Measurements from ENCODE around the gene TRIM31. TPM values are rescaled to one million over a fixed set of nuclear protein-coding genes. Genes with fewer than 3 reads are reported as not detected.

TRIM31 gene
- total and polyA plus RNA-seq, 10 of the 15 experiments (the other 5 are each of a cell fraction or from before 2014, with no cell fraction given), result 0.09 to 20.5 (median 0.31) TPM; not detected in 3

DNA sequence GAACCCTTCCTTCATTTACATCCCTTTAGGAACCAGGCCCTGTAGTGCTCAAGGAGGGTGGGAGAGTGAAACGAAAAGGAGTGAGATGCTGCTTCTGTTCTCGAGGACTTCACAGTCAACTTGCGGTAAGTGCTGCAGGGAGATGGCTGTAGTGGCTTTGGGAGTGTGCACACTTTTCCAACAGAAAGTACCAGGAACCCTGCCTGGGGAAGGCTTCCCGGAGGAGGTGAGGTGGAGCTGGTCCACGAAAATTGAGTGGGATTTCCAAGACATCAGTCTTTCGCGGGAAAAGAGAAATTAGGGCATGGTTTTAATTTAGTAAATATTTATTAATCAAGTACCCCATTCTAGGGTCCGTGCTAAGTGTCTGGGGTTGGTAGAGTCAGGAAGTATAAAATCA, 12.7 kb downstream of the TRIM31 start (continued):
- TF ChIP-seq, protein P1, sequence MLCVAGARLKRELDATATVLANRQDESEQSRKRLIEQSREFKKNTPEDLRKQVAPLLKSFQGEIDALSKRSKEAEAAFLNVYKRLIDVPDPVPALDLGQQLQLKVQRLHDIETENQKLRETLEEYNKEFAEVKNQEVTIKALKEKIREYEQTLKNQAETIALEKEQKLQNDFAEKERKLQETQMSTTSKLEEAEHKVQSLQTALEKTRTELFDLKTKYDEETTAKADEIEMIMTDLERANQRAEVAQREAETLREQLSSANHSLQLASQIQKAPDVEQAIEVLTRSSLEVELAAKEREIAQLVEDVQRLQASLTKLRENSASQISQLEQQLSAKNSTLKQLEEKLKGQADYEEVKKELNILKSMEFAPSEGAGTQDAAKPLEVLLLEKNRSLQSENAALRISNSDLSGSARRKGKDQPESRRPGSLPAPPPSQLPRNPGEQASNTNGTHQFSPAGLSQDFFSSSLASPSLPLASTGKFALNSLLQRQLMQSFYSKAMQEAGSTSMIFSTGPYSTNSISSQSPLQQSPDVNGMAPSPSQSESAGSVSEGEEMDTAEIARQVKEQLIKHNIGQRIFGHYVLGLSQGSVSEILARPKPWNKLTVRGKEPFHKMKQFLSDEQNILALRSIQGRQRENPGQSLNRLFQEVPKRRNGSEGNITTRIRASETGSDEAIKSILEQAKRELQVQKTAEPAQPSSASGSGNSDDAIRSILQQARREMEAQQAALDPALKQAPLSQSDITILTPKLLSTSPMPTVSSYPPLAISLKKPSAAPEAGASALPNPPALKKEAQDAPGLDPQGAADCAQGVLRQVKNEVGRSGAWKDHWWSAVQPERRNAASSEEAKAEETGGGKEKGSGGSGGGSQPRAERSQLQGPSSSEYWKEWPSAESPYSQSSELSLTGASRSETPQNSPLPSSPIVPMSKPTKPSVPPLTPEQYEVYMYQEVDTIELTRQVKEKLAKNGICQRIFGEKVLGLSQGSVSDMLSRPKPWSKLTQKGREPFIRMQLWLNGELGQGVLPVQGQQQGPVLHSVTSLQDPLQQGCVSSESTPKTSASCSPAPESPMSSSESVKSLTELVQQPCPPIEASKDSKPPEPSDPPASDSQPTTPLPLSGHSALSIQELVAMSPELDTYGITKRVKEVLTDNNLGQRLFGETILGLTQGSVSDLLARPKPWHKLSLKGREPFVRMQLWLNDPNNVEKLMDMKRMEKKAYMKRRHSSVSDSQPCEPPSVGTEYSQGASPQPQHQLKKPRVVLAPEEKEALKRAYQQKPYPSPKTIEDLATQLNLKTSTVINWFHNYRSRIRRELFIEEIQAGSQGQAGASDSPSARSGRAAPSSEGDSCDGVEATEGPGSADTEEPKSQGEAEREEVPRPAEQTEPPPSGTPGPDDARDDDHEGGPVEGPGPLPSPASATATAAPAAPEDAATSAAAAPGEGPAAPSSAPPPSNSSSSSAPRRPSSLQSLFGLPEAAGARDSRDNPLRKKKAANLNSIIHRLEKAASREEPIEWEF (IDR thresholded peaks at IDR 0.05; ENCODE audit: insufficient replicate concordance, low read depth, low read length), result no peak
- TF ChIP-seq BRCA1 (IDR thresholded peaks at IDR 0.05; ENCODE audit: low read depth, low read length) (no peak), SIX5 (IDR thresholded peaks at IDR 0.05; ENCODE audit: low read depth, low read length, severe bottlenecking) (no peak), NR2C1 (IDR thresholded peaks at IDR 0.05) (no peak), POLR2AphosphoS5 (IDR thresholded peaks at IDR 0.05; ENCODE audit: low read length) (no peak), RCOR1 (conservative IDR thresholded peaks at IDR 0.05; ENCODE audit: low read depth, low read length) (no peak), RELA (IDR thresholded peaks at IDR 0.05; ENCODE audit: borderline replicate concordance, partially characterized antibody) (no peak), CHD1 (IDR thresholded peaks at IDR 0.05; ENCODE audit: low read depth, low read length) (no peak), TCF7 (IDR thresholded peaks at IDR 0.05; ENCODE audit: borderline replicate concordance) (no peak)
- TF ChIP-seq, protein P2, sequence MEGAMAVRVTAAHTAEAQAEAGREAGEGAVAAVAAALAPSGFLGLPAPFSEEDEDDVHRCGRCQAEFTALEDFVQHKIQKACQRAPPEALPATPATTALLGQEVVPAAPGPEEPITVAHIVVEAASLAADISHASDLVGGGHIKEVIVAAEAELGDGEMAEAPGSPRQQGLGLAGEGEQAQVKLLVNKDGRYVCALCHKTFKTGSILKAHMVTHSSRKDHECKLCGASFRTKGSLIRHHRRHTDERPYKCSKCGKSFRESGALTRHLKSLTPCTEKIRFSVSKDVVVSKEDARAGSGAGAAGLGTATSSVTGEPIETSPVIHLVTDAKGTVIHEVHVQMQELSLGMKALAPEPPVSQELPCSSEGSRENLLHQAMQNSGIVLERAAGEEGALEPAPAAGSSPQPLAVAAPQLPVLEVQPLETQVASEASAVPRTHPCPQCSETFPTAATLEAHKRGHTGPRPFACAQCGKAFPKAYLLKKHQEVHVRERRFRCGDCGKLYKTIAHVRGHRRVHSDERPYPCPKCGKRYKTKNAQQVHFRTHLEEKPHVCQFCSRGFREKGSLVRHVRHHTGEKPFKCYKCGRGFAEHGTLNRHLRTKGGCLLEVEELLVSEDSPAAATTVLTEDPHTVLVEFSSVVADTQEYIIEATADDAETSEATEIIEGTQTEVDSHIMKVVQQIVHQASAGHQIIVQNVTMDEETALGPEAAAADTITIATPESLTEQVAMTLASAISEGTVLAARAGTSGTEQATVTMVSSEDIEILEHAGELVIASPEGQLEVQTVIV (IDR thresholded peaks at IDR 0.05; ENCODE audit: borderline replicate concordance, partially characterized antibody), result no peak
- TF ChIP-seq, protein P3, sequence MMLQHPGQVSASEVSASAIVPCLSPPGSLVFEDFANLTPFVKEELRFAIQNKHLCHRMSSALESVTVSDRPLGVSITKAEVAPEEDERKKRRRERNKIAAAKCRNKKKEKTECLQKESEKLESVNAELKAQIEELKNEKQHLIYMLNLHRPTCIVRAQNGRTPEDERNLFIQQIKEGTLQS (IDR thresholded peaks at IDR 0.05; ENCODE audit: borderline replicate concordance, extremely low read depth, low read depth, low read length), result no peak
- TF ChIP-seq, protein P4, sequence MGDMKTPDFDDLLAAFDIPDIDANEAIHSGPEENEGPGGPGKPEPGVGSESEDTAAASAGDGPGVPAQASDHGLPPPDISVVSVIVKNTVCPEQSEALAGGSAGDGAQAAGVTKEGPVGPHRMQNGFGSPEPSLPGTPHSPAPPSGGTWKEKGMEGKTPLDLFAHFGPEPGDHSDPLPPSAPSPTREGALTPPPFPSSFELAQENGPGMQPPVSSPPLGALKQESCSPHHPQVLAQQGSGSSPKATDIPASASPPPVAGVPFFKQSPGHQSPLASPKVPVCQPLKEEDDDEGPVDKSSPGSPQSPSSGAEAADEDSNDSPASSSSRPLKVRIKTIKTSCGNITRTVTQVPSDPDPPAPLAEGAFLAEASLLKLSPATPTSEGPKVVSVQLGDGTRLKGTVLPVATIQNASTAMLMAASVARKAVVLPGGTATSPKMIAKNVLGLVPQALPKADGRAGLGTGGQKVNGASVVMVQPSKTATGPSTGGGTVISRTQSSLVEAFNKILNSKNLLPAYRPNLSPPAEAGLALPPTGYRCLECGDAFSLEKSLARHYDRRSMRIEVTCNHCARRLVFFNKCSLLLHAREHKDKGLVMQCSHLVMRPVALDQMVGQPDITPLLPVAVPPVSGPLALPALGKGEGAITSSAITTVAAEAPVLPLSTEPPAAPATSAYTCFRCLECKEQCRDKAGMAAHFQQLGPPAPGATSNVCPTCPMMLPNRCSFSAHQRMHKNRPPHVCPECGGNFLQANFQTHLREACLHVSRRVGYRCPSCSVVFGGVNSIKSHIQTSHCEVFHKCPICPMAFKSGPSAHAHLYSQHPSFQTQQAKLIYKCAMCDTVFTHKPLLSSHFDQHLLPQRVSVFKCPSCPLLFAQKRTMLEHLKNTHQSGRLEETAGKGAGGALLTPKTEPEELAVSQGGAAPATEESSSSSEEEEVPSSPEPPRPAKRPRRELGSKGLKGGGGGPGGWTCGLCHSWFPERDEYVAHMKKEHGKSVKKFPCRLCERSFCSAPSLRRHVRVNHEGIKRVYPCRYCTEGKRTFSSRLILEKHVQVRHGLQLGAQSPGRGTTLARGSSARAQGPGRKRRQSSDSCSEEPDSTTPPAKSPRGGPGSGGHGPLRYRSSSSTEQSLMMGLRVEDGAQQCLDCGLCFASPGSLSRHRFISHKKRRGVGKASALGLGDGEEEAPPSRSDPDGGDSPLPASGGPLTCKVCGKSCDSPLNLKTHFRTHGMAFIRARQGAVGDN (IDR thresholded peaks at IDR 0.05), result no peak

Data from GM12878 (cell line).